ENCODE measurements around the gene DOK4. TPM values are rescaled to one million over a fixed set of nuclear protein-coding genes. Genes with fewer than 3 reads are reported as not detected.

Gene DOK4
- total RNA-seq, 4 donors from 2014 or later, result 16.6 to 36.6 (median 26.6) TPM

DNA sequence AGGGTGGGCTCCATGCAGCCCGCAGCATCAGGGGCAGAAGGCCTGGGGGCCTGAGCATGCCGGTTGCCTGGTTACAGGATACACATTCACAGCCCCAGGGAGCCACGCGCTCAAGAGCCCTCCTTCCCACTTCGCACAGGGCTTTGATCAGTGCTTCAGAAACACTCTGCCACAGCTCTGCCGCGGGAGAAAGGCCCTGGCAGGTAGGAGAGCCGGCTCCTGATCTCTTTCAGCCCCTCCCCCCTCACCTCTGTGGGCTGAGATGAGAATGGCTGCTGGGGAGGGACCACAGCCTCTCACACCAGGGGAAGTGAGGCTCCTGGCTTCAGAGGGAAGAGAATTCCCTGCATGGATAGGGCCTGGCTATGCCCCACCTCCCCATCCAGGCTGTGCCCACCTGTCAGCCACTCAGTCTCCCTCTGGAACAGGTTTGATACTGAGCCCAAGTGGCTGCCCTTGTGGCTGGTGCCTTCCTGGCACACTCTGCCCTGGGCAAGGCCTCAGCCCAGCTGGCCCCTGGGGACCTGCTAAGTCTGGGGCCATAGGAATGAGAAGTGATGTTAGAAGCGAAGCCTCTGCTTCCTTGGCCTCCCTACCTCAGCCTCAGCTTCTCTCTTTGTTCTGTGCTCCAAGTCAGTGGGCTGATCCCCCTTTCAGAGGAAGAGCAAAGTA lies 8.6 kb downstream of the DOK4 start:
- H3K4me1 ChIP-seq, result peaks cover 0 to 53% (median 19%) of the 10 kb centered on the region in 3 donors
- no peaks in the 10 kb centered on the region for H3K9me3 ChIP-seq
- no CpG with 5 or more reads among the region's 9 CpGs for WGBS, 2 donors (ENCODE audit: low coverage in 1 of 2)
- peak overlapping the region in 1 of 4 donors; percentile 20 for H3K27ac ChIP-seq
- peaks cover 0 to 31% of the 10 kb centered on the region in 2 donors for H3K36me3 ChIP-seq
- H3K4me3 ChIP-seq, result no peak overlapping the region
- TF ChIP-seq POLR2AphosphoS5 (IDR thresholded peaks at IDR 0.05), result no peak
- TF ChIP-seq EP300 (IDR thresholded peaks at IDR 0.05), result no peak
- TF ChIP-seq, protein P1, sequence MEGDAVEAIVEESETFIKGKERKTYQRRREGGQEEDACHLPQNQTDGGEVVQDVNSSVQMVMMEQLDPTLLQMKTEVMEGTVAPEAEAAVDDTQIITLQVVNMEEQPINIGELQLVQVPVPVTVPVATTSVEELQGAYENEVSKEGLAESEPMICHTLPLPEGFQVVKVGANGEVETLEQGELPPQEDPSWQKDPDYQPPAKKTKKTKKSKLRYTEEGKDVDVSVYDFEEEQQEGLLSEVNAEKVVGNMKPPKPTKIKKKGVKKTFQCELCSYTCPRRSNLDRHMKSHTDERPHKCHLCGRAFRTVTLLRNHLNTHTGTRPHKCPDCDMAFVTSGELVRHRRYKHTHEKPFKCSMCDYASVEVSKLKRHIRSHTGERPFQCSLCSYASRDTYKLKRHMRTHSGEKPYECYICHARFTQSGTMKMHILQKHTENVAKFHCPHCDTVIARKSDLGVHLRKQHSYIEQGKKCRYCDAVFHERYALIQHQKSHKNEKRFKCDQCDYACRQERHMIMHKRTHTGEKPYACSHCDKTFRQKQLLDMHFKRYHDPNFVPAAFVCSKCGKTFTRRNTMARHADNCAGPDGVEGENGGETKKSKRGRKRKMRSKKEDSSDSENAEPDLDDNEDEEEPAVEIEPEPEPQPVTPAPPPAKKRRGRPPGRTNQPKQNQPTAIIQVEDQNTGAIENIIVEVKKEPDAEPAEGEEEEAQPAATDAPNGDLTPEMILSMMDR (IDR thresholded peaks at IDR 0.05), result no peak
- no peak for TF ChIP-seq POLR2A (IDR thresholded peaks at IDR 0.05)
- no peaks in the 10 kb centered on the region for H3K27me3 ChIP-seq
- no peak for ATAC-seq

DNA sequence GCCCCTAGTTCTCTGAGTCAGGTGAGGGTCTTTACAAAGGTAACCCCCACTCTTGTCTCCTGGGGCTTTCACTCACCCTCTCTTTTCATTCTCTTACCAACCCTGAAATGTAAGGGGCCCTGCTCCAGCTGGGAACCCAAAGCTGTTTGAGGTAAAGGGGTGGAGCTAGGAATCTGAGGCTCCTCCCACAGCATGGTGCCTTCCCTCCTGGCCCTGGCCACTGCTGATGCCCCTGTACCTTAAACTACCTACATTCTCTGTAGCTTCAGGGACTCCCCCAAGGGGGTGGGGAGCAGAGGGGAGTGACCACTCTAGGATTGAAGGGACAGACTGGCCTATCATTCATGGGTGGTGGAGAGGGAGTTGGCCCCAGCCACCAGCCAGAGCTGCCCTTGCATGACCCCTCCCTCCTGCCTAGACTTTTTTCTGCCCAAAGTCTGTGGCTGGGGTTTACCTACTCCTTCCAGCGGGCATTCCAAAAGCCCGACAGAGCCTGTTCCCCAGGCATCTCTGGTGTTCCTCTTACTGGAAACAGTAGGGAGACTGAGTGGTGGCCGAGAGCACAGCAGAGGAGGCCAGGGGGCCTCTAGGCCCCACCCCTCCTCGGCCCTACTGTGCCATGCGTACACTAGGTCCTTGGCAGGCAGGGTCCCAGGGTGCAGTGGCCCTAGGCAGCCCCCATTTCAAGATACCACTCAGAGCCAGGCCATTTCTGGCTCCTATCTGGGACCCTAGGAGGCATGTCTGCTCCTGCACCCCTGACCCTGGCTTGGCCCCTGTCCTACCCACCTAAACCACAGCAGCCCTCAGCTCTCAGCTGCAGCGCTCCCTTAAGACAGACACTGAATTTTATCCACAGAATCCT lies 9.5 kb downstream of the DOK4 start:
- Histone ChIP-seq H3K4me1 (peaks cover 0 to 53% (median 19%) of the 10 kb centered on the region in 3 donors), H3K36me3 (peaks cover 0 to 40% of the 10 kb centered on the region in 2 donors), H3K27me3 (no peaks in the 10 kb centered on the region), H3K9me3 (no peaks in the 10 kb centered on the region), H3K4me3 (no peak overlapping the region), H3K27ac (peak overlapping the region in 2 of 4 donors; percentile 4 to 29)
- TF ChIP-seq EP300 (IDR thresholded peaks at IDR 0.05), result no peak
- TF ChIP-seq POLR2AphosphoS5 (IDR thresholded peaks at IDR 0.05), result no peak
- TF ChIP-seq POLR2A (IDR thresholded peaks at IDR 0.05), result no peak
- TF ChIP-seq, protein P1 (IDR thresholded peaks at IDR 0.05), result no peak
- no peak for ATAC-seq
- WGBS, 2 donors (ENCODE audit: low coverage in 1 of 2), result no CpG with 5 or more reads among the region's 6 CpGs

DNA sequence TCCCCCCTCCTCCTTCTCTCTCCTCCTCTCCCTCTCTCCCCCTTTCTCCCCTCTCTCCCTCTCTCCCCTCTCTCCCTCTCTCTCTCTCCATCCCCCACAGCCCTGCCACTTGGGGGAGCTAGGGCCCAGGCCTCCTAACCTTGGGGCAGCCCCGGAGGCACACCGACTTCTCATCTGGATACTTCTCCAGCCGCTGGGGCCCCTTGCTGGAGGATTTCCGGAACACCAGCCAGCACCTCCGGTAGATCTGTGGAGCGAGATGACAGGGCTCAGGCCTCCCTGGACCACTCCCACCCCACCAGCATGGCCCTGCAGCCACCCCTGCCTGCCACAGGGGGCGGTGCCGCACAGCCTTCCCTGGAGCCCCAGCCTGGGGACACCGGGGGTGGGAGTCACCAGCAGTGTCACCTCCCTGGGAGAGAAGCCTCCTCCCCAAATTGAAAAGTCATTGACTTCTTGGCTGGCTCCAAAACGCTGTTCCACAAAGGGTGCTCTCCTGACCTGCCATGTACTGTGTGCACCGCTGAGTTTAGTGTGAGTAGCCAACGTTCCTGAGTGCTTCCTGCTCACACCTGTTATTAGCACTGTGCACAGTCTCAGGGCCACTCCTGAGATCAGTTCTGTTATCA lies 10.5 kb downstream of the DOK4 start:
- Histone ChIP-seq H3K36me3 (peaks cover 0 to 50% of the 10 kb centered on the region in 2 donors), H3K27ac (peak overlapping the region in 3 of 4 donors; percentile 6 to 29 (median 9)), H3K4me3 (no peak overlapping the region), H3K9me3 (no peaks in the 10 kb centered on the region), H3K4me1 (peaks cover 0 to 59% (median 25%) of the 10 kb centered on the region in 3 donors), H3K27me3 (no peaks in the 10 kb centered on the region)
- WGBS, 2 donors (ENCODE audit: low coverage in 1 of 2), result 0% methylated on average over 1 of the region's 12 CpGs; no CpG with 5 or more reads in 1 of the 2 donors
- TF ChIP-seq, protein P1 (IDR thresholded peaks at IDR 0.05), result peak in 3 of 4 experiments; percentile 30 to 57 (median 47)
- no peak for TF ChIP-seq POLR2A (IDR thresholded peaks at IDR 0.05)
- ATAC-seq, result no peak

DNA sequence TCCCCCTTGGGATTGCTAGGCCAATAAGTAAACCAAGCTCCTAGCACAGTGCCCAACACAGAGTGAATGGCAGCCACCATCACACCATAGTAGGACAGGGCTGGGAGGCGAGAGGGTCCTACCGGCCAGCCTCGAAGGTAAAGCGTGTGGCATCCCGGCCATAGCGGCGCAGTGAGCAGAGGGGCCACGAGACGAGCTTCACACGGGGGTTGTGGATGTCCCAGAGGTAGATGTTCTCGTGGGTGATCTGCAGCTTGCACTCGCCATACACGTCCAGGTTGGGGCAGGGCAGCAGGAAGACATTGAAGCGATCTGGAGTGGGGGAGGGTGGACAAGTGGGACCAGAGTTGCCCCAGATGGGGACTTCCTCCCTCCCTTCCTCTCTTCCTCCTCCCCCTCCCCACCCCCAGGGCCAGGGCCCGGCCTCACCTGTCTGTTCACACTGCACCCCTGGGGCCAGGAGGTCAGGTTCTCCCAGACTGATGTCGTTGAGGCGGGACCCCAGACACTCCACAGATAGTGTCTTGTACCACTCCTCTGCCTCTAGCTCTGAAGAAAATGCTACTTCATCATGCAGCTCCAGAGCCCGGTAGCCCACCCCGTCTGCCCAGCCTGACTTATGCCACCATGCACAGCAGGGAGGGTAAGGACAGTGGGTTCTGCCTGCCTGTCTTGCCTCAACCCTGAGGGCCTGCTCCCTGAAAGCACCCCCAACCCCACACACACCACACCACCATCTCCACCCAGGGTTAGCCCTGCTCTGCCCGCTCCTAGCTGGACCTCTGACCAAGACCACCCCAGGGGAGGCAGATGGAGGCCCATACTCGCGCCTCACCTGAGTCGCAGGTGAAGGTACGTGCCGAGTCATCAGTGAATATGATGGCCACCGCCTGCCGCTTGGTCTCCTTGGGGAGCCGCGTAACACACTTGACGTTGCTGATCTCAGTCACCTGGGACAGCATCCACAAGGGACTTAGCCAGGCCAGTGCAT lies 11.3 kb downstream of the DOK4 start:
- no peaks in the 10 kb centered on the region for H3K9me3 ChIP-seq
- no peaks in the 10 kb centered on the region for H3K27me3 ChIP-seq
- no peak for ATAC-seq
- TF ChIP-seq EP300 (IDR thresholded peaks at IDR 0.05), result no peak
- no peak for TF ChIP-seq POLR2A (IDR thresholded peaks at IDR 0.05)
- TF ChIP-seq, protein P1 (IDR thresholded peaks at IDR 0.05), result no peak
- TF ChIP-seq POLR2AphosphoS5 (IDR thresholded peaks at IDR 0.05), result no peak
- no peak overlapping the region for H3K4me3 ChIP-seq
- peaks cover 0 to 58% of the 10 kb centered on the region in 2 donors for H3K36me3 ChIP-seq
- peaks cover 0 to 59% (median 20%) of the 10 kb centered on the region in 3 donors for H3K4me1 ChIP-seq
- H3K27ac ChIP-seq, result peak overlapping the region in 1 of 4 donors; percentile 6
- WGBS, 2 donors (ENCODE audit: low coverage in 1 of 2), result 66 to 96% methylated on average over 5 to 10 of the region's 30 CpGs

Measured in gastroesophageal sphincter (tissue), 4 donors.